ENCODE measurements around the gene NUDT12. TPM values are rescaled to one million over a fixed set of nuclear protein-coding genes. Genes with fewer than 3 reads are reported as not detected.

The NUDT12 gene
- total RNA-seq, 1 experiment from 2014 or later: 15.8 TPM

DNA sequence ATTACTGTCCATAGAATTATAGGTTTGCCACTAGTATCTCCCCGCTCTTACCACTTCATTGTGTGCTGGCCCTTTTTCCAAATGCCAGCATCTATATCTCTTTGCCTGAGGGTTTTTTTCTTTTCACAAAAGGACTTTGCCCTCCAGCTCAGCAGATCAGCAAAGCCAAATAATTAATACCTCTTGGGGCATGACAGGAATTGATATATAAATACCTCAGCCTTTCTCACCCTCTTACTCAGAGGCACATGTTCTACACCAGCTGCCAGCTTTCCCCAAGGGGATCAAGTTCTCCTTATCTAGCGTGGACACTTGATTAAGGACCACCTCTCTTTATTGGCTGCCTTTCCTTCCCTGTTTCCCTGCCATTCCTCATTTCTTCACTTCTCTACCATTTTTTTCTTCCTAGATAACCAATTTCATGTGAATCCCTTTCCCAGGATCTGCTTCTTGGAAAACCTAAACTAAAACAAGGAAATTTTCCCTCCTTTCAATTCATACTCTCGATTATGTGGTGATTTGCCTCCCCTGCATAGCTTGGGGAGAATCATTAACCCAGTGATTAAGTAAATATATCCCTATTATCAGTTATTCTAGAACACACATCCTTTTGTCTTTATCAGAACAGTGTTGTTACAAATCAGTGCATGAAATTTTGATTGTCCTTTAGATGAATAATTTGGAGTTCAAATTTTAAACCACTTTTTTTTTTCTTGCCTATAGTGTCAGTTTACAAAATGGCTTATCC is 6.9 kb upstream of the NUDT12 start:
- H3K4me2 ChIP-seq (ENCODE audit: low read length): no peak overlapping the region
- no peaks in the 10 kb centered on the region for H4K20me1 ChIP-seq (ENCODE audit: insufficient read depth)
- CTCF ChIA-PET: interaction anchor here (1.3 kb wide), 1 partner anchor 13 kb away, joined by 4 read pairs; no protein-coding TSS in a partner anchor
- RAD21 ChIA-PET (ENCODE audit: low non-redundant PET in 1 of 2, low total read pairs in 2 of 2, uncharacterized antibody in 2 of 2, unreplicated experiment in 2 of 2): no interaction called here
- intact Hi-C loops (cut with micrococcal nuclease): no loop called here
- BruUV-seq (replicated peaks): no TSS peak
- H3K36me3 ChIP-seq (ENCODE audit: control insufficient read depth in 1 of 2, insufficient read depth in 2 of 2, low read length in 2 of 2): no peaks in the 10 kb centered on the region
- H3K4me1 ChIP-seq (ENCODE audit: control insufficient read depth in 1 of 2, insufficient read depth in 2 of 2, low read length in 2 of 2): no peaks in the 10 kb centered on the region
- POLR2A ChIA-PET: no interaction called here
- ATAC-seq: no peak
- no peak overlapping the region for H2AFZ ChIP-seq (ENCODE audit: low read depth, low read length, poor library complexity, severe bottlenecking)
- no peak for DNase-seq (ENCODE audit: low read depth, low spot score)
- no peak overlapping the region for H3K27ac ChIP-seq (ENCODE audit: low read depth, low read length)
- no peaks in the 10 kb centered on the region for H3K79me2 ChIP-seq (ENCODE audit: insufficient read depth, low read length)
- no peaks in the 10 kb centered on the region for H3K27me3 ChIP-seq (ENCODE audit: insufficient read depth, low read length)
- no peak overlapping the region for H3K4me3 ChIP-seq (replicated peaks in 1 of 2; ENCODE audit: low read depth in 1 of 2, low read length in 2 of 2)
- H3K9me3 ChIP-seq (ENCODE audit: control insufficient read depth in 1 of 2, insufficient read depth in 1 of 2, low read depth in 1 of 2, low read length in 2 of 2): no peaks in the 10 kb centered on the region
- TF ChIP-seq EZH2 (IDR thresholded peaks at IDR 0.05) (no peak), CEBPB (IDR thresholded peaks at IDR 0.05; ENCODE audit: low read depth) (no peak), FOSL1 (IDR thresholded peaks at IDR 0.05; ENCODE audit: low read depth) (no peak), ZNF274 (IDR thresholded peaks at IDR 0.05; ENCODE audit: low read depth, low read length) (no peak), ELF1 (IDR thresholded peaks at IDR 0.05; ENCODE audit: borderline replicate concordance, low read depth) (no peak), EZH2phosphoT487 (IDR thresholded peaks at IDR 0.05; ENCODE audit: borderline replicate concordance) (no peak), POLR2AphosphoS5 (IDR thresholded peaks at IDR 0.05; ENCODE audit: low read depth, low read length) (no peak)
- TF ChIP-seq, protein P1, sequence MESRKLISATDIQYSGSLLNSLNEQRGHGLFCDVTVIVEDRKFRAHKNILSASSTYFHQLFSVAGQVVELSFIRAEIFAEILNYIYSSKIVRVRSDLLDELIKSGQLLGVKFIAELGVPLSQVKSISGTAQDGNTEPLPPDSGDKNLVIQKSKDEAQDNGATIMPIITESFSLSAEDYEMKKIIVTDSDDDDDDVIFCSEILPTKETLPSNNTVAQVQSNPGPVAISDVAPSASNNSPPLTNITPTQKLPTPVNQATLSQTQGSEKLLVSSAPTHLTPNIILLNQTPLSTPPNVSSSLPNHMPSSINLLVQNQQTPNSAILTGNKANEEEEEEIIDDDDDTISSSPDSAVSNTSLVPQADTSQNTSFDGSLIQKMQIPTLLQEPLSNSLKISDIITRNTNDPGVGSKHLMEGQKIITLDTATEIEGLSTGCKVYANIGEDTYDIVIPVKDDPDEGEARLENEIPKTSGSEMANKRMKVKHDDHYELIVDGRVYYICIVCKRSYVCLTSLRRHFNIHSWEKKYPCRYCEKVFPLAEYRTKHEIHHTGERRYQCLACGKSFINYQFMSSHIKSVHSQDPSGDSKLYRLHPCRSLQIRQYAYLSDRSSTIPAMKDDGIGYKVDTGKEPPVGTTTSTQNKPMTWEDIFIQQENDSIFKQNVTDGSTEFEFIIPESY (IDR thresholded peaks at IDR 0.05; ENCODE audit: extremely low read depth, insufficient replicate concordance, low read length): no peak
- TF ChIP-seq, protein P2, sequence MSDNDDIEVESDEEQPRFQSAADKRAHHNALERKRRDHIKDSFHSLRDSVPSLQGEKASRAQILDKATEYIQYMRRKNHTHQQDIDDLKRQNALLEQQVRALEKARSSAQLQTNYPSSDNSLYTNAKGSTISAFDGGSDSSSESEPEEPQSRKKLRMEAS (IDR thresholded peaks at IDR 0.05): no peak
- TF ChIP-seq, protein P3, sequence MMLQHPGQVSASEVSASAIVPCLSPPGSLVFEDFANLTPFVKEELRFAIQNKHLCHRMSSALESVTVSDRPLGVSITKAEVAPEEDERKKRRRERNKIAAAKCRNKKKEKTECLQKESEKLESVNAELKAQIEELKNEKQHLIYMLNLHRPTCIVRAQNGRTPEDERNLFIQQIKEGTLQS (IDR thresholded peaks at IDR 0.05): no peak
- no peaks in the 10 kb centered on the region for H3K9me2 ChIP-seq (ENCODE audit: insufficient read depth)
- no peak overlapping the region for H3K9ac ChIP-seq (ENCODE audit: low read length)

Measured in HCT116 (cell line).